GM12872 (cell line): ENCODE measurements around the gene ATAT1.

Experiments used
- TF ChIP-seq, protein P1 (sequence below): IDR thresholded peaks from 3 replicates; pipeline ENCODE4 v1.5.1; 2011; ENCODE audit warnings: low read depth, mild to moderate bottlenecking, low read length, moderate library complexity; ENCODE audit not compliant: insufficient read depth

Gene ATAT1

DNA sequence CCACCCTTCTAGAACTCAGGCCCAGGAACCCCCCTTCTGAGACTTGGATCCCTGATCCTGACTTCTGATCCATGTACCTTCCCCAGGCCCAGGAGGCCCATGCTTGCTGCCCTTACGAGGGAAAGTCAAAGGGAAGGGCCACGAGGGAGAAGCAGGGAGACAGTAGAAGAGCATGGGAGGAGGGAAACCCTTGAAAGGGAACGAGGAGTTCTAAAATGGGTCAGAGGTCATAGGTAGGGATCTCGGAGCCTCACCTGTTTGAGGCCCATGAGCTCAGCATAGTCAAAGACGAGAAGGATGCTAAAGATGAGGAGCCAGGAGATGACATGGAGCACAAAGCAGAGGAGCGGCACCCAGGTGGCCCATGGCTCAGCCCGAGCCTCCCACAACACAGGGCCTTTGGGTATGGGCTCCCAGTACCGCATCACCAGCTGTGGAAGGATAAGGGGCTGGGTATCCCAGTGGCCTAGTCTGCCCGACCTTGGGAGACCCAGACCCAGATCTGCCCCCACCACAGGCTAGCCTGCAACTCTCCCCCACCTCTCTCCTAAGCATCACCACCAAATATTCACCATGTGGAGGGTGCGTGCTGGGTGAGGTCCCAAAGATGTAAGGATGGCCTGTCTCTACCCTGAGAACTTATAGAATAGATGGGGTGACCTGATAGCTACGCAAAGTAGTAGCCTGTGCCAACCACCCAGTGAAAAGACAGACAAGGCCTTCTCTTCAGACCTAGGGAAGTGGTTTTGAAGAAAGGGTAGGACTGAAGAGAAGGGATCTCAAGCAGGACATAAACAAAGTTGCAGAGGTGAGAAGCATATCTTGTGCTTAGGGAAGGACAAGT is 62.6 kb downstream of the ATAT1 start:
- TF ChIP-seq, protein P1, sequence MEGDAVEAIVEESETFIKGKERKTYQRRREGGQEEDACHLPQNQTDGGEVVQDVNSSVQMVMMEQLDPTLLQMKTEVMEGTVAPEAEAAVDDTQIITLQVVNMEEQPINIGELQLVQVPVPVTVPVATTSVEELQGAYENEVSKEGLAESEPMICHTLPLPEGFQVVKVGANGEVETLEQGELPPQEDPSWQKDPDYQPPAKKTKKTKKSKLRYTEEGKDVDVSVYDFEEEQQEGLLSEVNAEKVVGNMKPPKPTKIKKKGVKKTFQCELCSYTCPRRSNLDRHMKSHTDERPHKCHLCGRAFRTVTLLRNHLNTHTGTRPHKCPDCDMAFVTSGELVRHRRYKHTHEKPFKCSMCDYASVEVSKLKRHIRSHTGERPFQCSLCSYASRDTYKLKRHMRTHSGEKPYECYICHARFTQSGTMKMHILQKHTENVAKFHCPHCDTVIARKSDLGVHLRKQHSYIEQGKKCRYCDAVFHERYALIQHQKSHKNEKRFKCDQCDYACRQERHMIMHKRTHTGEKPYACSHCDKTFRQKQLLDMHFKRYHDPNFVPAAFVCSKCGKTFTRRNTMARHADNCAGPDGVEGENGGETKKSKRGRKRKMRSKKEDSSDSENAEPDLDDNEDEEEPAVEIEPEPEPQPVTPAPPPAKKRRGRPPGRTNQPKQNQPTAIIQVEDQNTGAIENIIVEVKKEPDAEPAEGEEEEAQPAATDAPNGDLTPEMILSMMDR, result no peak

DNA sequence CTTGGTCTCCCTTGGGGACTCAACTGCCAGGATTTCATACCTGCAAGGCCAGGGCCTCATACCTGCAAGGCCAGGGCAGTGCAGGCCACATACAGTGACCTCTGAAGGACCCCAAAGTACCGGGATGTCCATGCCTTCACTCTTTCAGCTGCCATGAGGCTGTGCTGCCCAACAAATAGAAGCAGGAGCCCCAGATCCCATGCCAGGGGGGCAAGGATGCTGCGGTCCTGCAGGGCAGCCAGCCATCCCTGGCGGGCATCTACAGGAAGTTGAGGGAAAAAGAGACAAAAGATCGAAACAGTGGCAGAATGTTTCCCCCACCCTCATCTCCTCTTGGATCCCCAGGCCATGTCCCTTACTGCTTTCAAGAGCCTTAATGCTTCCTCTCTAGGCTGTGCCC is 63.3 kb downstream of the ATAT1 start:
- TF ChIP-seq, protein P1, result no peak

DNA sequence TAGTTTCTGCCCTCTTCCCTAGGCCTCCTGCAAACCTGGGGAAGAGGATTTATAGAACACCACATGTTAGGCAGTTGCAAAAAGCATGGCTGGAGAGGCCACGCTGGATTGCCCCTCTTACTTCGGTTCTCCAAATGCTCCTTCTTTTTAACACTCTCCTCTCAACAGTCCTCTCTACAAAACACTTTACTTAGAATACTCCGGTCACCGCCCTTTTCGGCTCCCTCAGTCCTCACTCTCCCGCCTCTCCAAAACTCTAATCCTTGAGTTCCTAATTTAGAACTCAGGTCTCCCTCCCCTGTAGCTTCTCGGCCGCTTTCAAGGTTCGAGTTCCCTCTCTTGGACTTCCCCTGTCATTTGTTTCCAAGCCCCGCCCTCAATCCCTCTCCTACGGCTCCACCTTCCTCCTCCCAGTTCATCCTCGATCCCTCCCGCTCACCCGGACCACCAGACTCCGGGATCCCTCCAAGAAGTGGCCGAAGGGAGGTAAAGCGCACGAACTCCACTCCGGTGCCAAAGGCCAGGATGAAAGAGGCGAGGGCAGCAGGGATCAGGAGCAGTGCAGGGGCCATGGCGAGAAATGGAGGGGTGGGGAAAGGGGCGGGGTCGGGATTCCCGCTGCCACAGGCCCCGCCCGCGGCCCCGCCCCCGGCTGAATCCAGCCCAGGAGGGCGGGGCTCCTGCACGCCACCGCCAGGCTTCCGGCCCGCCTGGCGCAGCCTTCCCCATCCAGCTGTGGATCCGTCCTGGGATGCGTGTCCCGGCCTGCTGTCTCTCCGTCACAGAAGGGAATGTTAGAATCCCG is 63.9 kb downstream of the ATAT1 start, which contains the start of gene NRM:
Gene NRM (minus strand): TSS at position 582 of the 805 bp plus-strand sequence. CDS start 10 bp downstream, at position 572.
- TF ChIP-seq, protein P1, result no peak

DNA sequence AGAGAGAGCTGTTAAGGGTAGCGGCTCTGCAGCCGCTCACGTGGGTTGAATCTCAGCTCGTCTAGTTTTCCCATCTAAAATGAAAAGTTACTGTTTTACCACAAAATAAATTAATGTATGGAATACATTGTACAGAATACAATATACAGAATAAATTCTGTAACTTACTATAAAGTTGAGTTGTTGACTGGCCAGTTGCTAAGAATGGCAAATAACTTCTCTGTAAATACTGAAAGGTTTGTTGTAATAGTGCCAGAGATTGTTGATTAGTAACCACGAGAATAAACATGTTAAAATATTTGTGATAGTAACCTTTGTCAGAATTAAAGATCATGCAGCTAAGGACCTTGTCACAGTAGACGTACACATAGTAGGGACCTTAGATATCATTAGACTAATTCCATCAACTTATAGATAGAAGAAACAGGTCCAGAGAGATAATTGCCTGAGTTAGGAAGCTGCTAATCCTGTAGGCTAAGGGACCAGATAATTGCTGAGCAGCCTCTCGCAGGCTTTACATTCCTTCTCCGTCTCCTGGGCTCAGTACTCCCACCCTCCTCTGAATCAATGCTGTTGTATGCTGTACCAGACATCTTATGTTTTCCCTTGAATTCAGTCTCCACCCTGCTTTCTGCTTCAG is 64.7 kb downstream of the ATAT1 start:
- TF ChIP-seq, protein P1, result no peak
